SHP77 treated with DMSO at 0.1 percent for 48 hours (cell line): ENCODE data around the gene MEI1.

ENCODE experiments used
- DNase-seq: peaks from one replicate; lab custom pipeline; 2025; lab: John Stamatoyannopoulos, UW

MEI1 gene

DNA sequence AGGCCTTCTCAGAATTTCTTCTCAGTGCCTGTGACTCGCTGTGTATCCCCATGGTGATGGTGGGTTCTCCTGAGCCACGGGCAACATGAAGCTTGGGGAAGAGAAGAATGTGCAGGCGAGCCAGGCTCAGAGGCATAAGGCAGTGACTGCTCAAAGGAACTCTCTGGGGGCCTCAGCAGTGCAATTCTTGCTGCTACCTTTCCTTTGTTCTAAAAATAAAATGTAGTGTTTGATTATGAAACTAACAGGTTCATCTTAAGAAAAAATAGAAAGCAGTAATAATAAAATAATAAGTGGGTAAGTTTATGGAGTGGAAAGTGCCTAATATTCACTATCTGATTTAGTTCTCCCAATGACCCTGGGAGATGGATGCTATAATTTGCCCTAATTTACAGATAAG lies 46.7 kb downstream of the MEI1 start:
- no peak for DNase-seq

DNA sequence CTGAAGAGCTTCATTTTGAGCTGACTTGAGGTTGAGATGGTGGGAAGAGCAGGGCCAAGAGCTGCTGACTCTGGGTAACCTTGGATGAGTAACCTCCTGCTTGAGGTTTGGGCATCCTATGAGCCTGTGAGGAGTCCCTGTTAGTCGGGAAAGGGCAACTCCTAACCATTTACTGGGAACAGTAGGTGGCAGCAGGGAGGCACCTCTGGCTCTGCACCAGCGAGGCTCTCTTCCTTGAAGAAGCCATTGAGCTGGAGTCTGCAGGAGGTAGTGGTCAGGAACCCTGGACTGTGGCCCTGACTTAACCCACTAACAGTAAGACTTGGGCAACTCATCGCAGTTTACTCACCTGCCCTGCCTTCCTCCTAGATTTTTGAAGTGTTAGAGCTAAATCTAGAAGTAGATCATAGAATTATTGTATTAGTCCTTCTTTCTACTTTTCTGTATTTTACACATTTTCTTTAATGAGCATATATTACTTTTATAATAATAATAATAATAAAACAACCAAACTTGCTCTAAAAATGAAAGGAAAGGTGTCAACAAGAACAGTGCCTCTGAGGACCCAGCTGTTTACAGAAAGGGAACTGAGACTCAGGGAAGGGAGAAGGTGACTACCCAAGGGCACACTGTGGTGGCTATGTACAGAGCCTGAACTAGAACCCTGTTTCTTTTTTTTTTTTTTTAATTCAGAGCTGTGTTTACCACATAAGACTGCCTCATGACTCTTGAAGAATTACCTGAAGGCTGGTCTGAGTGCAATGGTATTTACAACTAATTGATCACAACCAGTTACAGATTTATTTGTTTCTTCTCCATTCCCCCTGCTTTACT lies 47.5 kb downstream of the MEI1 start:
- DNase-seq: peak; percentile 31

DNA sequence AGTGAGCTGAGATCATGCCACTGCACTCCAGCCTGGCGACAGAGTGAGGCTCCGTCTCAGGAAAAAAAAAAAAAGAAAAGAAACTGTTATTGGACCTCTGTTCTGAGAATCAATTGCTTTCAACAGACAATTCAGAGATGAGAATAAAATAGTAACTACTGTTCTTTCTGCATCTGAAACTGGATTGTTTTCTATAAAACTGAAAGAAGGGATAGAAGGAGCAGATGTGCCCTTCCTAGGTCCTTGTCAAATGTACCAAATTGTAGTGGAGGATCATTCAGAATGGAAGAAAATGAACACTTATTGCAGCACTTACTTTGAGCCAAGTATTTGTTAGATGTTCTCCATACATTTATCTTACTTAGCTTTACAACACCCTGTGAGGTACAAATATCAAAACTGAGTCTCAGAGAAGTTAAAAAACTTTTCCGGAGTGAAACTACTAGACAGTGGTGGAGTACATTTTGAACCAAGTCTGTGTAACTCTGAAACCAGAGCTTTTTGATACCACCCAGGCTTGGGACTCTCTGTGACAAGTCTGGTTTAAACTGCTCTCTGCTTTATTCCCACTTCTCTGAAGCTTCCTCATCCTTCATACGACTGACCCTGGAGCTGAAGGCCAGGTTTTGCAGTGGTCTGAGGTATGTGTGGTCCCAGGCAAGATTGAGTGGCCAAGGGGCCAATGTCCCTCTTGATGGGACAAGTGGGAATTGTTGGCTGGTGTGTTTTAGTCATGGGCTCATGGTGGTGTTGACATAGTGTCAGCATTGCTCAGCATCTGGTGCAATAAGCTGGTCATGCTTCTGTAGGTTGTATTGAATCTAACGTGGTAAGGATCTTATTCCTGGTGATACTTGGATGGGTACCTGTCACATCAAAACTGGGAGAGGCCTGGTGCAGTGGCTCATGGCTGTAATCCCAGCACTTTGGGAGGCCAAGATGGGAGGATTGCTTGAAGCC lies 53.0 kb downstream of the MEI1 start:
- DNase-seq: no peak

DNA sequence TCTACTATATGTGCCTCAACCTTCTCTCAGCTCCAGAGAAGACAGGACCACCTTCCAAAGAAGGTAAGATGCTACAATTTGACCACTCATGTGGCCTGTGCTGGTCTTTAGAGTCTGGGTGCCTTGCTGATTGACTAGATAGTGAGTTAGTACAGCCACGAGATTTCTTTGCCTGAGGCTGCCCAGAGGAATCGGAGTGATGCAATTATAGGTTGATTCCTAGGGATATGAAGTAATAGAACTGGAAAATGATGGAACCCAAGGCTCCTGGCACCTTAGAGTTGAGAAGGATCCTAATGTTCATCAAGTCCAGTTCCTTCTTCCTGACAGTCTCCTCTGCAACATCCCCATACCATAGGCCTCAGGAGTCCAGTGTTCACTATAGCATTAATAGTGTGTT lies 54.7 kb downstream of the MEI1 start:
- no peak for DNase-seq

DNA sequence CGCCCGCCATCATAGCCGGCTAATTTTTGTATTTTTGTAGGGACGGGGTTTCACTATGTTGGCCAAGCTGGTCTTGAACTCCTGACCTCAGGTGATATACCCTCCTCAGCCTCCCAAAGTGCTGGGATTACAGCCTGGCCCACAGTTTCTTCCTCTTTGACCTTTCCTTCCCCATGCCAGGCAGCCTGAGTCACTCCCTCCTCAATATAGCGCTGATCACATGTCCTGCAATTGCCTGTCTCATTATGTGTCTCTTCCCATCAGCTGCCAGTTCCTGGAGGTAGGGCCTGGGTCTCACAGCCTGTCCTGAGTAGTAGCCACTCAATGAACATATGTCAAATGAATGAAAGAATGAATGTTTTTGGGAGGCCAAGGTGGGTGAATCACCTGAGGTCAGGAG lies 58.2 kb downstream of the MEI1 start:
- DNase-seq: no peak

DNA sequence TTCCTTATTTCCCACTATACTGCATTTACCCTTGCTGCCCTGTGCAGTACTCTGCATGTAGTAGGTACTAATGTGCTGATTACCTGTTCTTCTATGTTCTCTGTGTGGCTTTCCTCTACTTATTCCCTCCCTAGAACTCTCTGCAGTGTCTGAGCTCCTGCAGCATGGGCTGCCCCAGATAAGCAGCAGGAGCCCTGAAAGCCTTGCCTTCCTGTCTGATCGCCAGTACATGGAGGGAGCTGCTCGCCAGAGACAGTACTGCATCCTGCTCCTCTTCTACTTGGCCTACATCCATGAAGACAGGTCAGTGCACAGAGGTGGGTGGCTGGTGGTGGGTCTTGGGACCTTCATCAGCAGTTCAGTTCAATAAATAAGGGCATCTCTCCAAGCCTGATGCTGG lies 58.9 kb downstream of the MEI1 start:
- DNase-seq: no peak

DNA sequence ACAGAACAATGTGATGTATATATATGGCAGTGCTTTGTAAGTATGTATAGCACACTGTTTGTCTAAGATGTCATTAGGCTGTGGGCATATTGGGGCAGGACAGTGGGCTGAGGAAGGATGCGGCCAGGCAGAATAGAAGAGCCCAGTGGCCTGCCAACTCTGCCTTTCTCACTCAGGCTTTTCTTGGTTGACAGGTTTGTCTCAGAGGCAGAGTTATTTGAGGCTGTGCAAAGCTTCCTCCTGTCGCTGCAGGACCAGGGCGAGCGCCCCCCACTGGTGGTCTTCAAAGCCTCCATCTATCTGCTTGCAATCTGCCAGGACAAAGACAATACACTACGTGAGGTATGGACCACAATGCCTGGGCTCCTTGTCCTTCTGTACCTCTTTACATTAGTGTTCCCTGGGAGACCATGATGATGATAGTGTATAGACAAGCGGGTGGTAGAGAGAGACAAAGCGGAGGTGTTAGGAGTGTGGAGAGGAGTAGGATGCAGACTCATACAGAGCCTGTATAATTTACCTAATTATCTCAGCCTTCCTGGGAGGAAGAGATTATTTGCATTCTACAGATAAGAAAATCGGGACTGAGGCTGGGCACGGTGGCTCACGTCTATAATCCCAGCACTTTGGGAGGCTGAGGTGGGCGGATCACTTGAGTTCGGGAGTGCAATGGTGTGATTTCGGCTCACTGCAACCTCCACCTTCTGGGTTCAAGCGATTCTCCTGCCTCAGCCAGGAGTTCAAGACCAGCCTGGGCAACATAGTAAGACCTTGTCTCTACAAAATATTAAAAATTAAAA lies 63.9 kb downstream of the MEI1 start:
- DNase-seq: peak; percentile 45

DNA sequence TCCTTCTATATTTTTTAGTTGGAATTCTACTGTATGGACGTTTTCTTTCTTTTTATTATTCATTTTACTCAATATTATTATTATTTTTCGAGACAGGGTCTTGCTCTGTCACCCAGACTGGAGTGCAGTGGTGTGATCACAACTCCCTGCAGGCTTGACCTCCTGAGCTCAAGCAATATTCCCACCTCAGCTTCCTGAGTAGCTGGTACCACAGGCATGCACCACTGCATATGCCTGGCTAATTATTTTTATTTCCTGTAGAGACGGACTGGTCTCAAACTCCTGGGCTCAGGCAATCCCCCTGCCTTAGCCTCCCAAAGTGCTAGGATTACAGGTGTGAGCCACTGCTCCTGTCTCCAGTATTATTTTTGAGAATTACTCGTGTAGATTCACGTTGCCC lies 67.2 kb downstream of the MEI1 start:
- no peak for DNase-seq

DNA sequence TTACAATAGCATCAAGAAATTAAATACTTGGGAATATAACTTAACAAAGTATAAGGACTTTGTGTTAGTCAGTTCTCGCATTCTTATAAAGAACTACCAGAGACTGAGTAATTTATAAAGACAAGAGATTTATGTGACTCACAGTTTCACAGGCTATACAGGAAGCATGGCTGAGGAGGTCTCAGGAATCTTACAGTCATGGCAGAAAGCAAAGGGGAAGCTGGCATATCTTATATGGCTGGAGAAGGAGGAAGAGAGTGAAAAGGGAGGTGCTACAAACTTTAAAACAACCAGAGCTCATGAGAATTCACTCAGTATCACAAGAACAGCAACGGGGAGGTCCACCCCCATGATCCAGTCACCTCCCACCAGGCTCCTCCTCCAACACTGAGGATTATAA lies 69.1 kb downstream of the MEI1 start:
- no peak for DNase-seq

DNA sequence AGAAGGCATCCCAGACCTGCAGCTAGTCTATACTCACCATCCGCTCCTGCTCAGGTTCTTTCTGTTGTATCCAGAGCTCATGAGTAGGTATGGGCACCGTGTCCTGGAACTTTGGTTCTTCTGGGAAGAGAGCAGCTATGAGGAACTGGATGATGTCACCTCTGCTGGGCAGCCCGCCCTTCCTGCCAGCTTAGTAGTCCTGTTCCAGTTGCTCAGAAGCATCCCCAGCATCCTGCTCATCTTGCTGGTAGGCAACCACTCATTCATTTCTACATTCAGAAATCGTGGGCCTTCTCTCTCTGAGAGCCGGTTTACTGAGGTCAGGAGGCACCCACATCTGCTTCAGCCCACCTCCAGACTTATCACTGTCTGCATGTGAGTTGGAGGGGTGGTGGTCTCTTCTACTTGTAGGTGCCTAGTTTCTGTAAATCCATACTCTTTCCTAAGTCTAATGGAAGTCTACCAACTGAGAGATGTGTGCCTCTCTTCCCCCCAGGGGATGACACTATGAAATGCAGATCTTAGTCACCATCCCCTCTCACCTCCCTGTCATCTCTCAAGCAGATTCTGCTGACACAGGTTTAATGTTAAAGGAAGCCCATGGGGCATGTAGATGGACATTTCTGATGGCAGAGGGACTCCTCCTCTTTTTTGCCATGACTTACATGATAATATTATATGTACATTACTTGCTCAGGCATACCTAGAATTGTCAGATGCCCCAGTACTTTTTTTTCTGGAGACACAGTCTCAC lies 71.6 kb downstream of the MEI1 start:
- no peak for DNase-seq

DNA sequence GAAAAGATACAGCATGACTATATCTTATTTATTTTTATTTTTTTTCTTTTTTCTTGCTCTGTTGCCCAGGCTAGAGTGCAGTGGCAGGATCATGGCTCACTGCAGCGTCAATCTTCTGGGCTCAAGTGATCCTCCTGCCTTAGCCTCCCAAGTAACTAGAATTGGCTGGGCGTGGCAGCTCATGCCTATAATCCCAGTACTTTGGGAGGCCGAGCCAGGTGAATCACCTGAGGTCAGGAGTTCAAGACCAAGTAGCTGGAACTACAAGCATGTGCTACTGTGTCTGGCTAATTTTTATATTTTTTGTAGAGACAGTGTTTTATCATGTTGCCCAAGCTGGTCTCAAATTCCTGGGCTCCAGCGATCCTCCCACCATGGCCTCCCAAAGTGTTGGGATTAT lies 72.9 kb downstream of the MEI1 start:
- DNase-seq: no peak

DNA sequence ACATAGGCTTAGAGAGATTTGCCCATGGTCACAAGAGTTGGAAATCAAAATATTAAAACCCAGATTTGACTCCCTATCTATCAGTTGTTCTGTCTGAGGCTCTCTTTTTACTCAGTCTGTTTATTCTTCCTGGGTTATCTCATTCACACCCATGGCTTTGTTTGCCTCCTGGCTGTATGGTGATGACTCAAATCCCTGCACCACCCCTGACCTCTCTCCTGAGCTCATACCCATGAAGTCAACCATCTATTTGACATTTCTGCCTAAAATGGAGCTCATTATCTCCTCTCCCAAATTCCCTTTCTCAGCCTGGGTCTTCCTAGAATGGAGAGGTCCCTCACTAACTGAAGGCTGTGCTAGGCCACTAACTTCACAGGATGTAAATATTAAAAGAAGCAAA lies 73.3 kb downstream of the MEI1 start:
- no peak for DNase-seq

DNA sequence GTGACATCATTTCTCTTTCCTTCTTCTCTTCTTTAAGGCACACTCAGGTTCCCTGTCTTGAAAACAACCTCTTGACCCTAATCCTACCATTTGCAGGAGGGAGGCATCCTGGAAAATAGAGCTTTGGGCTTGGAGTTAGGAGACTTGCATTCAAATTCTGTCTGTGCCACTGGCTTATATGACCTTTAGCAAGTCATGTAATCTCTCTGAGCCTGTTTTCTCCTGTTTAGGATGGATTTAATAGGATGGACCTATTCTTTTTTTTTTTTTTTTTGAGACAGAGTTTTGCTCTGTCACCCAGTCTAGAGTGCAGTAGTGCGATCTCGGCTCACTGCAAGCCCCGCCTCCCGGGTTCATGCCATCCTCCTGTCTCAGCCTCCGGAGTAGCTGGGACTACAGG lies 76.0 kb downstream of the MEI1 start:
- DNase-seq: no peak

DNA sequence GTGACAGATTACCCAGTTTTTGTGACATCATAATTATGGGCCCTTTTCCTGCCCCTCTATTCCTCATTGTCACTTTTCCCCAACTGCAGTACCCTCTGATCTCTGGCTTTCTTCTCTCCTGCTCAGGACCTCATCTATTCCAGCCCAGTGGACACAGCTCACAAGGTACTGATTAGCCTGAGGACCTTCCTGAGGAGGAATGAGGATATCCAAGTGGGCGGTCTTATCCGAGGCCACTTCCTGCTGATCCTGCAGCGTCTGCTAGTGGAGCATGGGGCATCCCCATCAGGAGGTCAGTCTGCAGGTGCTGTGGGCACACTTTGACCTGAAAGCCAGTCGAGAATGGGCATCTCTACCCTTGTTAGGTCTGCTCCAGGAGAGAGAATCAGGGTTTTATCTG lies 76.7 kb downstream of the MEI1 start:
- DNase-seq: no peak

DNA sequence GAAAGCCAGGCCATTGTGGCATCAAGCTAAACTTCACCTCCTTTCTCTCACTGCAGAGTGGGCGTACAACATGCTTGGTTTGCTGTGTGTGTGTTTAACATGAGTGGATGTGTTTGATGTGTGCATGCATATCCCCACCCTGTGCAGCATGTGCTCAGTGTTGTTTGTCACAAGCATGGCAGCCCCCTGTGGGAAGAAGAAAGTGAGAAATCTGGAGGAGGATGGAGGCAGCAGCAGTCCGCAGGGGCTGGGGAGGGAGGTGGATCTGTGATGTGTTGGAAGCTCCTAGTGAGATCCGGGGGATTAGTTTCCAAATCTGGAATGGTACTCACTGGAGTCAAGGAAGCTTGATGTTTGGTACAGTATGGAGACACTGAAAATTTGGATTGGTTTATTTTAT lies 77.1 kb downstream of the MEI1 start:
- DNase-seq: no peak

DNA sequence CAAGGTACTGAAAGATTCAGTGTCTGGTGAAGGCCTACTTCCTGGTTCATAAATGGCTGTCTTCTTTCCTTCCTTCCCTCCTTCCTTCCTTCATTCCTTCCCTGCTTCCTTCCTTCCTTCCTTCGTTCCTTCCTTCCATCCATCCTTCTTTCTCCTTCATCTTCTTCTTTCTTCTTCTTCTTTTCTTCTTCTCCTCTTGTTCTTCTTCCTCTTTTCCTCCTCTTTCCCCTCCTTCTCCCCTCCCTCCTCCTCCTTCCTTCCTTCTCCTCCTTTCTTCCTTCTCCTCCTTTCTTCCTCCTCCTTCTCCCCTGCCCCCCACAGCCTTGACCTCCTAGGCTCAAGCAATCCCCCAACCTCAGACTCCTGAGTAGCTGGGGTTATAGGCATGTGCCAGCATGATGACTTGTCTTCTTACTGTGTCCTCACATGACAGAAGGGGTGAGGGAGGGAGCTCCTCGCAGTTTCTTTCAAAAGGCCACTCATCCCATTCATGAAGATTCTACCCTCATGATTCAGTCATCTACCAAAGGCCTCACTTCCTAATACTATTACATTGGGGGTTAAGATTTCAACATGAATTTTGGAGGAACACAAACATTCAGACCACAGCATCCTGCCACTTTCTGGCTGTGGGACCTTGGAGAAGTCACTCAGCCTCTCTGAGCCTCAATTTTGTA lies 78.6 kb downstream of the MEI1 start:
- no peak for DNase-seq

DNA sequence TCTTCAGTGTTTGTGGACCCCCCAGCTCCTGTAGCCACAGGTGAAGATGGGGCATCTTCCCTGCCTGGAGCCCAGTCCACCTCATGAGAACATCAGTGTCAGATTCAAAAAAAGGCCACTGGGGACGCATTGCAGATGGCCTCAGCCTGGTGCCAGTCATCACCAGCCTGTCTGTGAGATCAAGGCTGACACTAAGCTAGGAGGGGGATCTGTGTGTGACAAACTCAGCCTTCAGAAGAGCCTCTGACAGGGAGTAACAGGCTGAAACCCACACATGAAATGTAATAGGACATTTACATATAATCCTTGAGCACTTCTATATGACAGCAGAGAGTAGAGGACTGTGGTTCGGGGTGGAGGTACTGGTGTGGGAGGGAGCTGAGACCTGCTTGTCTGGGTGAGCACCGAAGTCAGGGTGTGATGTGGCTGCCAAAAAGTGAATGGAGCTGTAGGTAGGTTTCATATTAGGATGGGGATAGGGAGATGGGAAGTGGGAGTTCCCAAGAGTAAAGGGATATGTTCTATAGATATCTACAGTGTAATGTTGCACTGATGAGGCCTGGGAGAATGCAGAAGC lies 80.7 kb downstream of the MEI1 start:
- DNase-seq: no peak

DNA sequence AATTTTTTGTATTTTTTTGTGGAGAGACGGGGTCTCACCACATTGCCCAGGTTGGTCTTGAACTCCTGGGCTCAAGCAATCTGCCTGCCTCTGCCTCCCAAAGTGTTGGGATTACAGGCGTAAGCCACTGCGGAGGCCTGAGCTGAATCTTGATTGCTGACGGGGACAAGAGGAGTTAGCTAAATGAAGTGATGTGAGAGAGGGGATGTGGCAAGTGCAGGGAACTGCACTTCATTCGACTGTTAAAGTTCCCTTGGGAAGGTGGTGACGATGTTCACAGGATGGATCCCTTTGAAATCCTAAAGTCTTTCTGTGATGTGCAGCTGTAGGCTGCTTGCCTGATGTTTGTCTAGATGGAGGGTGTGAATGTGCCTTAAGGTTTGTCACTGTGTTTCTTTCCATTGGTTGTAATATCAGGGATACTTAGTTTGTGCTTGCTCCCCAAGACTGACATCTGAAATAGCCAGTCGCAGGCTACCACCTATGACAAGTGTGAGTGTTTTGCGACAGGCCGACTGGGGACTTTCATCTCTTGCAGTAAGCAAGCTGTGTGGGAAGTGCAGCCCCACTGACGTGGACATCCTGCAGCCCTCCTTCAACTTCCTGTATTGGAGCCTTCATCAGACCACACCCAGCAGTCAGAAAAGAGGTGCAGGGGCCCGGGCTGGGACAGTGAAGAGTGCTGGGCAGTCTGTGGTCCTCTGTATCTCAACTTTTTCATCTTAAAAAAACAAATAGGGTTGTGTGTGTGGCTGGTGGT lies 81.6 kb downstream of the MEI1 start:
- DNase-seq: no peak

DNA sequence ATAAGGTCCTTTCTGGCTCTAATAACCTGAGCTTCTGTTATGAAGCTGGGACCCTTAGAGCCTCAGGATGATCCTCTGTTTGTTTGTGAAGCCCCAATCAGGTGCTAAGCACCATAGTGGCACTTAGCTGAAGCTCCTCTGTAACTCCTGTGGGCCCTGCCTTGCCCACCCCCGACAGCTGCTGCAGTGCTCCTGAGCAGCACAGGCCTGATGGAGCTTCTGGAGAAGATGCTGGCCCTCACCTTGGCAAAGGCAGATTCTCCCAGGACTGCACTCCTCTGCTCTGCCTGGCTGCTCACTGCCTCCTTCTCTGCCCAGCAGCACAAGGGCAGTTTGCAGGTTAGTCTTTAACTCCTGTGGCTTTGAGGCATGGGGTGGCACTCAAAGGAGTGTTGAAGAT lies 82.2 kb downstream of the MEI1 start:
- no peak for DNase-seq

DNA sequence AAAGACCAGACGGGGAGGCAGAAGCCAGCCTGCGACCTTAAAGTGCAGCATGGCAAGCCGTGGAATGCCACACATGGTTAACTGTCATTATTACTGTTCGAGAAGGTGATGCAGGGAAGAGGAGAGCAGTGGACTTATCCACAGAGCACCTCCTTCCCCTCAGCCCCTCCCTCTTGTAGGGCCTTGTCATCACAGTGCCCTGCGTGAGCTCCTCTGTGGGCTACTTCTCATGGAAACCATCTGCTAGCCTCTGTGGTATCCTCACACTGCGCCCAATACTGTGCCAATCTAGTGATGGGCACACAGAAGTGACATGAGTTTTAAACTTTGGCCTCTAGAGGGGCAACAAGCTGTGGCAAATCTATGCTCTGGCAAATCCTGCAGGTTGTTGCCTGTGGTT lies 83.0 kb downstream of the MEI1 start:
- no peak for DNase-seq
